NCI-H1930 (cell line): ENCODE results near the gene TMEM175.
"Not testable (repeated sequence)": the region's sequence is repeated elsewhere in the genome, so short reads cannot be mapped to it uniquely, and the experiment has no call there.

ENCODE experiments used
- DNase-seq, 2 experiments: peaks; one replicate each; lab custom pipeline; 2025; lab: John Stamatoyannopoulos, UW

The TMEM175 gene

DNA sequence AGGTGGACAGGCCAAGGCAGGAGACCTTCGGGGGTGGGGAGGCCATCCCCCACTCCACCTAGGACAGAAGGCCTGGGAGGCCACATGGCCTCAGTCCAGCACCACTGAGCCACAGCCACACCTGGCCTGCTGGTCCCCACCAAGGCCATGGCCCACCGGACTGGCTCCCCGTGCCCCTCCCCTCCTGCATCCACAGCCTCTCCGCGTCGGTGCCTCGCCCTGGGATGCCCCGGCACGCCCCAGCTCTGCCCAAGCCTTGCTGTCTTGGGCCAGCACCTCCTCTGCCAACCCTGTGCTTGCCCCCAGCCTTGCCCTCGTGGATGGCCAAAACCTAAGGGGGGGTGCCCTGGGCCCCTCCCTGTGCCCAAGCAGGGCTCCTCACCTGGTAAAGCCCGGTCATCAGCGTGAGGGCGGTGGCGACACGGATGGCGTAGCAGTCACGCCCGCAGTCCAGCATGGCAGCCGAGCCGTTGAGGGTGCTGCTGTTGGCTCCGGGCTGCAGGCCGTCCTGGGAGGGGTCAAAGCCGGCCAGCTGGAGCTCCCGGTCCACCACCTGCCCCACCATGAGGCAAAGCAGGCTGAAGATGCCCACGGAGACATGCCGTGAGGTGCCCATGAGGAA is 58.6 kb downstream of the TMEM175 start:
- no peak for DNase-seq

DNA sequence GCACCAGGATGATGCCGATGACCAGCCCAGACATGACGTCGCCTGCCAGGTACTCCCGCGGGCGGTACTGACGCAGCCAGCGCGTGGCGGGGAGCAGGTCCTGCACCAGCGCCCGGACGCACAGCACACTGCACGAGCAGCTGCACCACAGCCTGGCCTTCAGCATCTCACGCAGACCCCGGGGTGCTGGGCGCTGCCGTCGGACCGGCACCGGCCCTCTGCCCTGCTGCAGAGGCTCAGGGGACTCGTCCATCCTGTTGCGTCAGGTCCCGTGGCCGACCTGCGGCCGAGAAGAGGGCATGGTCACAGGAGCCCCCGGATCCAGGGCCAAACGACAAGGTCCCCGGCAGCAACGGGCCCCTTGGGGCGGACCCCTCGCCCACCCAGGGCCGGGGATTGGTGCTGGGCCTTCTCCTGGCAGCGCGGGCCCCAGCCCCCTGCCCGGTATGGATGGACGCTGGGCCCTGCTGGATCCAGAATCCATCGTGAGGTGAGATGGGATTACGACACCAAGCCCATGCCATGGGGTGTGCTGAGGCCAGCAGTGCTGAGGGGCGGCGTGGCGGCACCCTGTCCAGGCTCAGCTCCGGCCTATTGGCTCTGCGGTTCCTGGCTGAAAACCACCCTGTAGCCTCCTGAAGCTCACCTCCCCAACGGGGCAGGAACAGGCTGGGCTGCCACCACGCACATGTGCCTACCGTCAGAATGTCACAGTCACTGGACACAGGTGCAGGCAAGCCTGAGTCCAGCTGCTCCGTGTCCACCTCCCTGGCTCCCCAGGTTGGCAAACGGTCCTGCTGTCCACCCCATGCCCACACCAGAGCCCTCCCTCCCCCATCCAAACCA is 59.4 kb downstream of the TMEM175 start:
- DNase-seq = no peak

DNA sequence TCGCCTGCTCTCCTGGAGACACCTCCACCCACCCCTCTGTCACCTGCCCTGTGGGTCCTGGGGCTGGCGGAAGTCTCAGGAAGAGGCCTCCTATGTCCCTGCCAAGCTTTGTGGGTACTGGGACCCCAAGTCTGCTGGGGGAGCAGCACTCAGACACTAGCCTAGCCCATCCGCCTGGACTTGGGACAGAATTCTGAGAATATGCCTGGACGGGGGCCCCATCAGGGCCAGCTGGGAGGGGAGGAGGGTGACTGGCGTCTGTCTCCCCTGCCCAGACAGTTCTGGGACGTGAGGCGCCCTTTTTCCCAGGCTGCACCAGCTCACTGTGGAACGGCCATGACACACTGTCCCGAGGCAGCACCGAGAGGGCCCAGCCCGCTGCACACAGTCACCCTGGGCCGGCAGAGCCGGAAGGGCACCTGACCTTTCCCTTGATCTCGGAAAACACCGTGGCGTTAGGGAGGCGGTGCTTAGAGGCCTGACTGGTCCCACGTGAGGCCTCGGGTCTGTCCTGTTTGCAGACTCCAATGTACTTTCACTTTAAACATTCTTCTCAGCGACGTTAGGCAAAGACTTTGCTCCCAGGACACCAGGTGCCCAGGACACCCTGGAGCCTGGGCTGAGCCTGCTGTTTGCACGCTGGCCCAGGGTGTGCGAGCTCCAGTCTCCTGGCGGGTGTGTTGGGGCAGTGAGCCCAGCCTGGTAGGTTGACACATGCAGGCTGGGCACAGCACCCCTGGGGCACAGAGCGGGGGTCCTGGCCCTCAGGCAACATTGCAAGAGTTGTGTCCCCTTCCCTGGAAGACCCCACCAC is 60.2 kb downstream of the TMEM175 start:
- no peak for DNase-seq

DNA sequence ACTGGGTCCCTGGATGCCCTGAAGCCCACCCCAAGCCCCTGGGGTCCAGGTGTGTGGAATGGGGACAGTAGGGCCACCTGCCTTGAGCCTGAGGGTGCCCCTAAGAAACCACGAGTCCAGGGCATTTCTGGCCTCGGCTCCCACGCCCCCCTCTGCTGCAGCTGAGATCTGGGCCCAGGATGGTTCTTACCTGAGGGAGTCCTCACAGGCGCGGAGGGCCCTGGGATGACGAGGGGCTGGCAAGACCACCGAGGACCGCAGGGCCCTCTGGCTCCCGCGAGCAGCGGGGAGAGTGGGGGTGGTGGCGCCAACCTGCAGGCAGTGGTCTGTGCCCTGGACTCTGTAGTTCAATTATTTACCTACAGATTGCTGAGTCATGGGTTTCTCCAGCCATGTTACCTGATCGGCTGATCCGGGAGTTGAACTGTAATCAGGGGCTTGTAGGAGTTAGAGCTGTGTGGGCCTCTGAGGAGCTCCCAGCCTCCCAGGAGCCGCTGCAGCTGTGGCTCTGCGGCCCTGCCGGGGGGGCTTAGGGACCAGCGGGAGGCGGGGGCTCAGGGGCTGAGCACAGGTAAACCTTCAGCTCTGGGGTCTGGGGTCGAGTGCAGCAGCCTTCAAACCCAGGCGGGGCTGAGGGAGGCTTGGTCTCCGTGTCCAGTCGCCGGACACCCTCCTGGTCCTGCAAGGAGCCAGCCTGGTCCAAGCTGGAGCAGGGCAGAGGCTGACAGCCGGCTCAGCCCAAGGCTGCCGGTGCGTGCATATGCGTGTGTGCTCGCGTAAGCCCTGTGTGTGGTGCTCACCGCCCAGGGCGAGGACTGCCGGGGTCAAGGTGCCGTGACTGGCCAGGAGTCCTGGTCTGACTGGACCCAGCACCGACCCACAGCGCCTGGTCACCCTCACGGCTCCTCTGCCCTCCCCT is 61.1 kb downstream of the TMEM175 start, which contains the start of gene SLC26A1:
Gene SLC26A1, minus strand, starts transcription at position 294 of the 919 bp plus-strand sequence. CDS start 1,701 bp downstream, outside the sequence.
- no peak for DNase-seq

DNA sequence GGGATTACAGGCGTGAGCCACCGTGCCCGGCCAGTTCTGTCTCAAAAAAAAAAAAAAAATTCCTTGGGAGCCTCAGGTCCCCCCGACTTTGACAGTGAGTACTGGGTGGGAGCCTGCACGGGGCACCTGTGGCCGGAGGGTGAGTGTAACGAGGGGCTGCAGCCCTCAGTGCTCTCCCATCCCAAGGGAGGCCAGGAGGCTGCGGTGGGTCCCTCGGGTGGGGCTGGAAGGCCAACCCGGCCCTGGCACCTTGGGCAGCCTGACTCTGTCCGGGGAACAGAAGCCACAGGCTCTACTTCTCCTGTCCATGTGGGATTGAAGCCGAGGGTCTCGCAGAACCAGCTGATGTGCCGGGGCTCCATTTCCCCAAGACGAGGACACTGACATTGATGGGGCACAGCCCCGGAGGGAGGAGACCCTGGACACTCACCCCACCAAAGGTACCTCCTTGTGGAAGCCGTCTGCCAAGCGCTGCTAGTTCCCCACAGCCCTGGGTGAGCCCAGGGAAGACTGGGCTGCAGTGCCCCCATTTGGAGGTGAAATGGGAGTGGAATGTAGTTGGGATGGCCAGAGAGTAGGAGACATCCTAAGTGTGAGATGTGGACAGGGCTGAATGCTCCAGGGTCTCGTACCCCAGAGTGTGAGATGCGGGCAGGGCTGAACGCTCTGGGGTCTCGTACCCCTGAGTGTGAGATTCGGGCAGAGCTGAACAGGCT is 63.2 kb downstream of the TMEM175 start:
- no peak for DNase-seq

DNA sequence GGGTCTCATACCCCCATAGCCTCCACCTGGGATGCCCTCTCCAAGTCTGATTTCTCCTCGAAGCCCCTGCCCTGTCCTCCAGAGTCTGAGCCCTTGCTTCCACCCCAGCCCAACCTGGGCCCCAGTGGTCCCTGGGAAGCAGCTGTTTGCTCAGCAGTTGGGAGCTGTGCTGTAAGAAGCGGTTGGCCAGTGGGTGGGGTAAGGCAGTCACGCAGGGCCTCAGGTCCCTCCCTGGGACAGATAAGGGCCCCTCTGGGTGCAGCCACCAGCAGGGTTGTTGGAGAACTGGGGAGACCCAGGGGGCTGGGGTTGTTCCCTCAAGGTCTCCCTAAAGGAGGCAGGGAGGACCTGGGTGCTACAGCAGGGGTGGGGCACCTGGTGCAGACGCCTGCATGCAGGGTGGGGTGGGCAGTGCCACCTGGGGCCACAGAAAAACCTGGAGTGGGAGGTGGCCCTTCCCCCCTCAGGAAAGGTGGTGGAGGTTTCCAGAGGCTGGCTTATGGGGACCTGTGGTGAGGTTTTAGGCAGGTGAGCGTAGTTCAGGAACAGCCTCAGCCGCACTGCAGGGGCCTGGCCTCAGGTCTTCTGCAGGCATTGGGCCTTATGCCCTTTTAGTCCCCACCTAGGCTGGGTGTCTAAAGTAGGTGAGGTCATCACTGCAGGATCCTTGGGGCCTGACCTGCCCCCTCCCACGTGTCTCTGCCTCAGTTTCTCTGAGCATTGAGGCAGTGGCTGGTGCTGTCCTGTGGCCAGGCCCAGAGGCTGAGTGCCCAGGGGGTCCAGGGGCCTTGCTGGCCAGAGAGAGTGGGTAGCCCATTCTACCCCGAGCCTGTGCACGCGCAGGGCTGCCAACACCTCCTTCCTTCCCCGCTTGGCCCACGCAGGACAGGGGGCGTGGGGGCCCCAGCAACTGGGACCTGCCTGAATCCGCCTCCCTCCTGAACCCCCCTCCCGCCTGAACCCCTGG is 64.1 kb downstream of the TMEM175 start:
- DNase-seq = no peak

DNA sequence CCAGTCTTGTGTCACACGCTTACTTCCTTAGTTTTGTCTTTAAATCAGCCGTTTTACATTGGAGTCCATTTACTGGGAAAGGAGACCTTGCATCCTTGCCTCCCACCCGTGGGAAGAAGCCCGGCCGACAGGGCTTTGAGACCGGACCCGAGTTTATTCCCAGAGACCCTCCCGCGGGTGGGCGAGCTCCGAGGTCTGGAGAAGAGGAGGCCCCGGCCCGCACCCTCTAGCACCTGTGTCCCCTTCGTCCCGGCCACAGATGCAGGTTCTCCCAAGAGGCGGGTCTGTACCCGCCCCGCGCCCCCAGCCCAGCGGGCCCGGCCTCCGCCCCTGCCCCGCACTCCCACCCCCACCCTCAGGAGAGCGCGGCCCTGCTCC is 64.7 kb downstream of the TMEM175 start:
- DNase-seq = no peak

DNA sequence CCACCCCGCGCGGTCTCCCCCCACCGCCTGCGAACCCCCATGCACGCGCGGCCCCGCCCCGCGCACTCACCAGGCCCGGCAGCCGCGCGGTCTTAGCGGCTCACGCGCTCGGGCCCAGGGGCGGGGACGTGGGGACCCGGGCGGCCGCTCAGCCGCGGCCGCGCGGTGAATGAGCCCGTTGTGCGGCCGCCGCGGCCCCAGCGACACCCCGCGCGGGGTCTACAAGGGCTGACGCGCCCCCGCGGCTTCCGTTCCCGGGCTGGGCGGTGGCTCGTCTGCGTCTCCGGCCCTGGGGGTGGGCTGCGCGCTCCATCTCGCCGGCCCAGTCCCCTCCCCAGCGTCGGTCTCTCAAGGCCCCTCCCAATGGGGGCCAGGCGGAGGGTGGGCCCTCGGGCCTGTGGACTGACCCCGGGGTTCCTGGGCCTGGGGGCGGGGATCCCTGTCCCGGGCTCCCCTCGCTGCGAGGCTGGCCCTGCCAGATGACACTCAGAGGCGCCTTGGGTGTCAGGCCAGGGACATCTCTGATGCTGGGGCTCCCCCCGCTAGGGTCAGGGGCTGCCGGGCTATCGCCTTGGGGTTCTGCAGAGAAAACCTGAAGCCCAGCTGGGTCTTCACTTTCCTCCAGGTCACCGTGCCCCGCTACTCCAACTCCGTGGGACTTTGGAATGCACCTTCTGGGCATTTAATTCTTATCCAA is 65.3 kb downstream of the TMEM175 start:
- DNase-seq = no peak

DNA sequence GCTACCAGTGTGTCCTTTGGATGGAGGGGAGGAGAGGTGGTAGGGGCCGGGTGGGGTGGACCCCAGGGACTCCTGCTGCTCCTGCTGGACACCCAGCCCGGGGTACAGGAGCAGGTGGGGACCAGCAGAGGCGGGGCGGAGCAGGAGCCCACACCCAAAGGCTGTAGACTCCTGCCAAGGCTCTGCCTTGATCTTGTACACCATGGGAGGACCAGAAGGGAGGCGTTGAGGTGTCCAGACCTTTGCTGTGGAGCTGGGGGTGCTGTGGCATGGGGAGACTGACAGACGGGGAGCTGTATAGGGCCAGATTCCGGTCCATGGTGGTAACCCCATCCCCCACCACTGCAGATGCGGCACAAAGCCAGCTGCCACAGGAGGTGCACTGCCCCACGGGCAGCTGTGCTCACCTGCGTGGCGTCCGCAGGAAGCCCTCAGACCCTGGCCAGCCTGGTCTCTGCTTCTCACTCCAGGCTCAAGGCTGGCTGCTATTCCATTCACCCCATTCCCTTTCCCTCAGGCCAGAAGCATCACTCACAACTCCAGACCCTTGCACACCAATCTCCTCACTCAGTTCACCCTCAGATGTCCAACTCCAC is 65.9 kb downstream of the TMEM175 start:
- no peak for DNase-seq

DNA sequence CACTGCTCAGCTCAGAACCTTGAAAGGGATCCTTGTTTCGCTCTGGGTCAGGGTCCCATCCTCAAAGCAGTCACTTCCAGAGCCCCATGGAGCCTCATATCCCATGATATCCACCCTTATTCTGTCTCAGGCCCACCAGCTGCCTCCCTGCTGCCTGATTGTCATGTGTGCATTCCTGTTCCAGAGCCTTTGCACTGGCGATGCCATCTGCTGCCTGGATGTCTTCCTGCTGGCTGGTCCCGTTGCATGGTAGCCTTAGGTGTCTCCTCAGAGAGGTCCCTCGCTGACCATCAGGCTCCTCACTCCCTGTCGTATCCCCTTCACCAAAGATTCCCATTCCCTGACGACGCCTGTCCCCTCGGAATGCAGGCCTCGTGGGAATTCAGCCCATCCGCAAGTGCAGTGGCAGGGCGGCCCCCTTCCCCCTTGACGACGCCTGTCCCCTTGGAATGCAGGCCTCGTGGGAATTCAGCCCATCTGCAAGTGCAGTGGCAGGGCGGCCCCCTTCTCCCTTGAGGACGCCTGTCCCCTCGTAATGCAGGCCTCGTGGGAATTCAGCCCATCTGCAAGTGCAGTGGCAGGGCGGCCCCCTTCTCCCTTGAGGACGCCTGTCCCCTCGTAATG is 67.1 kb downstream of the TMEM175 start:
- not testable (repeated sequence) for DNase-seq

DNA sequence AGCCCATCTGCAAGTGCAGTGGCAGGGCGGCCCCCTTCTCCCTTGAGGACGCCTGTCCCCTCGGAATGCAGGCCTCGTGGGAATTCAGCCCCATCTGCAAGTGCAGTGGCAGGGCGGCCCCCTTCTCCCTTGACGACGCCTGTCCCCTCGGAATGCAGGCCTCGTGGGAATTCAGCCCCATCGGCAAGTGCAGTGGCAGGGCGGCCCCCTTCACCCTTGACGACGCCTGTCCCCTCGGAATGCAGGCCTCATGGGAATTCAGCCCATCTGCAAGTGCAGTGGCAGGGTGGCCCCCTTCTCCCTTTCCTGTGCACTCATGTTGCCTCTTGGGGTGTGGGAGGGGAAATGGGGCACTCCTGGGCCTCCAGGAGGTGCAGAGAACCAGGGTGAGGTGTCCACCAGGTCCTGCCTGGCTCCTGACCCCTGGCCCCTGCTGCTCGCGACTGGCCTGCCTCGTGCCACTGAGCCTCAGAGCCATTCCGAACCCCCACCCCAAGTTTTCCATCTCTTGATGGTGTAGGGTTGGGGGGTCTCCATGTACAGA is 67.7 kb downstream of the TMEM175 start:
- DNase-seq = no peak

DNA sequence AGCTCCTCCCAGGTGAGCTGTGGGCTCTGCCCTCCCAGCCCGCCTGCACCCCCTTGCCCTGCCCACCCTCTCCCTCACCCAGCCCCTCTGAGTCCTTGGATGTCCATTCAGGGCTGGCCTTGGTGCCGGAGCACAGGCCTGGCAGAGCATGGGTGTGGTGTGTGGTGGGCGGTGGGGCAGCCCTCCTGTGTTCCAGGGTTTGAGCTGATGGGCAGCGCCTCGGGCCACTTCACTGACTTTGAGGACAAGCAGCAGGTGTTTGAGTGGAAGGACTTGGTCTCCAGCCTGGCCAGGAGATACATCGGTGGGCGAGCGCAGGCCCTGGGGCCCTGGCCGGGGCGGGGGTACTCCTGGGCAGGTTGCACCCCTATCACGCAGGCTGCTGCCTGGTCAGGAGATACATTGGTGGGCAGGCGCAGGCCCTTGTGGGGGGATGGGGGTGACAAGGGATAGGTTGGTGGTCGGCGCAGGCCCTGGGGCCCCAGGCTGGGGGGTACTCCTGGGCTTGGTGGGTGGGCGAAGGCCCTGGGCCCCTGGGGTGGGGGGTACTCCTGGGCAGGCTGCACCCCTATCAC is 68.5 kb downstream of the TMEM175 start:
- no peak for DNase-seq

DNA sequence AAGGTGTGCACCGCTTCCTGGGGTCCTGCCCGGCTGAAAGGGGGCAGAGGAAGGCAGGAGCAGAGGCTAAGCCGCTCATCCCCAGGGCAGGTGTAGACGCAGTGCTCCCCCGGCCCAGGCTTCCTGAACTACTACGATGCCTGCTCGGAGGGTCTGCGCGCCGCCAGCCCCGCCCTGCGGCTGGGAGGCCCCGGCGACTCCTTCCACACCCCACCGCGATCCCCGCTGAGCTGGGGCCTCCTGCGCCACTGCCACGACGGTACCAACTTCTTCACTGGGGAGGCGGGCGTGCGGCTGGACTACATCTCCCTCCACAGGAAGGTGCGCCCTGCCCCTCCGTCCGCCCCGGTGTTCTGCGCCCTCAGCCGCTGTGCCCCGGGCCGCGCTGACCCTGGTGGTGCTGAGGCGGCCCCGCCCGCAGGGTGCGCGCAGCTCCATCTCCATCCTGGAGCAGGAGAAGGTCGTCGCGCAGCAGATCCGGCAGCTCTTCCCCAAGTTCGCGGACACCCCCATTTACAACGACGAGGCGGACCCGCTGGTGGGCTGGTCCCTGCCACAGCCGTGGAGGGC is 69.4 kb downstream of the TMEM175 start:
- no peak for DNase-seq

DNA sequence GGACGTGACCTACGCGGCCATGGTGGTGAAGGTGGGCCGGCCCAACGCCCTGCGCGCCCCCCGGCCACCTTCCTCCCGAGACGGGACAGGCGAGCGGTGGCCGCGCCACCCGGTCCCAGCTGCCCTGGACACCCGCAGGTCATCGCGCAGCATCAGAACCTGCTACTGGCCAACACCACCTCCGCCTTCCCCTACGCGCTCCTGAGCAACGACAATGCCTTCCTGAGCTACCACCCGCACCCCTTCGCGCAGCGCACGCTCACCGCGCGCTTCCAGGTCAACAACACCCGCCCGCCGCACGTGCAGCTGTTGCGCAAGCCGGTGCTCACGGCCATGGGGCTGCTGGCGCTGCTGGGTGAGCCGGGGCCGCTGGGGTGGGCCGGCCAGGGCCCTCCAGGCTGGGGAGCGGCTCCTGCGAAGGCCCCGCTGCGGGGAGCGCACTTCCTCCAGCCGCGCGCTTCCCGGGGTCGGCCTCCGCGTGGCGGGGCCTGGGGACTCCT is 69.9 kb downstream of the TMEM175 start:
- DNase-seq = no peak

DNA sequence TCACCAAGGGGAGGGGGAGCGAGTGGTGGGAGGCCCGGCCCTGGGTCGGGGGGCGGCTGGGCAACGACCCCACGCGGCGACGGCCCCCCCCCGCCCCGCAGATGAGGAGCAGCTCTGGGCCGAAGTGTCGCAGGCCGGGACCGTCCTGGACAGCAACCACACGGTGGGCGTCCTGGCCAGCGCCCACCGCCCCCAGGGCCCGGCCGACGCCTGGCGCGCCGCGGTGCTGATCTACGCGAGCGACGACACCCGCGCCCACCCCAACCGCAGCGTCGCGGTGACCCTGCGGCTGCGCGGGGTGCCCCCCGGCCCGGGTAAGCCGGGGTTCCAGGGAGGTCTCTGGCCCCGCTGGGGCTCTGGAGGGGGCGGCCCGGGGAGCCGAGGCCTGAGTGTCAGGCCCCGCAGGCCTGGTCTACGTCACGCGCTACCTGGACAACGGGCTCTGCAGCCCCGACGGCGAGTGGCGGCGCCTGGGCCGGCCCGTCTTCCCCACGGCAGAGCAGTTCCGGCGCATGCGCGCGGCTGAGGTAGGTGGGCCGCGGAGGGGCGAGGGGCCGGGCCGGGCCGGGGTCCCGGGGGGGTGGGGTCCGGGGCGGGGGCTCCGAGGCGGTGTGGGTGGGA is 70.5 kb downstream of the TMEM175 start:
- no peak for DNase-seq

DNA sequence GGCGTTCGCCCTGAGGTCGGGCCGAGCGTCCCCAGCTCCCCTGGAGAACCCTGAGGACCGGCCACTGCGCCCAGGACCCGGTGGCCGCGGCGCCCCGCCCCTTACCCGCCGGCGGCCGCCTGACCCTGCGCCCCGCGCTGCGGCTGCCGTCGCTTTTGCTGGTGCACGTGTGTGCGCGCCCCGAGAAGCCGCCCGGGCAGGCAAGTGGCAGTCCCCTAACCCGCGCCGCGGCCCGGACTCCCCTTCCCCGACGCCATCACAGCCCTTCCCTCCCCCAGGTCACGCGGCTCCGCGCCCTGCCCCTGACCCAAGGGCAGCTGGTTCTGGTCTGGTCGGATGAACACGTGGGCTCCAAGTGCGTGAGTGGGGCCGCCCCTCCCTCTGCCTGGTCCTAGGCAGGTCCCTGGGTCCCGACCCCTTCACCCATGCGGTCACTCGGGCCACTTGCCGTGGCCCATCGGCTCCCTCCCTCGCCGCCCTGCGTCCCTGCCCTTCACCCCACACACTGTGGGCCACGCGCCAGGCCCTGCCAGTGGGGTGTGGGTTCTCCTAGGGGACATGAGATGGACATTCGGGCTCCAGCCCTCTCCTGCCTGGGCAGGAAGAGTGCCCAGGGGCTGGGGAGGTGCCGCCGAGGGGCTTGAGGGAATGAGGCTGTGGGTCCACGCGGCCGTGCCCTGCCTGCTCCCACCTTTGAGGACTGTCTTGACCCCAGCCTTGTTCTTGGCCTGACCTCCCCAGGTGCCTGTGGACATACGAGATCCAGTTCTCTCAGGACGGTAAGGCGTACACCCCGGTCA is 71.2 kb downstream of the TMEM175 start:
- DNase-seq = no peak
